Measurements from ENCODE around the gene MPPED1.

MPPED1 gene

GRCh38 chr22:43412808-43413795, 1.3 kb downstream of the MPPED1 start:
- no peak for DNase-seq

- DNase-seq, result no peak
These were observed 2.0 kb downstream of the MPPED1 start for GRCh38 chr22:43413826-43414225.

- no peak for DNase-seq
These were observed 3.9 kb downstream of the MPPED1 start for GRCh38 chr22:43415681-43416080.

- DNase-seq, result no peak
These were observed 5.7 kb downstream of the MPPED1 start for GRCh38 chr22:43417555-43417954.

GRCh38 chr22:43418079-43418825, 6.4 kb downstream of the MPPED1 start:
- no peak for DNase-seq

GRCh38 chr22:43419371-43420080, 7.7 kb downstream of the MPPED1 start:
- no peak for DNase-seq

GRCh38 chr22:43421046-43421665, 9.3 kb downstream of the MPPED1 start:
- no peak for DNase-seq

GRCh38 chr22:43421914-43422615, 10.3 kb downstream of the MPPED1 start:
- no peak for DNase-seq

- no peak for DNase-seq
These were observed 11.2 kb downstream of the MPPED1 start for GRCh38 chr22:43423046-43423445.

GRCh38 chr22:43424201-43424600, 12.4 kb downstream of the MPPED1 start:
- DNase-seq, result no peak

GRCh38 chr22:43424666-43425630, 13.1 kb downstream of the MPPED1 start:
- DNase-seq, result no peak

GRCh38 chr22:43425976-43426785, 14.4 kb downstream of the MPPED1 start:
- no peak for DNase-seq

- no peak for DNase-seq
These were observed 15.0 kb downstream of the MPPED1 start for GRCh38 chr22:43426816-43427215.

GRCh38 chr22:43427296-43428004, 15.6 kb downstream of the MPPED1 start:
- DNase-seq, result no peak

GRCh38 chr22:43428005-43428485, 16.2 kb downstream of the MPPED1 start:
- no peak for DNase-seq

GRCh38 chr22:43428521-43428920, 16.7 kb downstream of the MPPED1 start:
- DNase-seq, result no peak

- DNase-seq, result no peak
These were observed 17.6 kb downstream of the MPPED1 start for GRCh38 chr22:43429426-43429825.

- no peak for DNase-seq
These were observed 20.2 kb downstream of the MPPED1 start for GRCh38 chr22:43431808-43432554.
